HepG2 (cell line): ENCODE measurements around the gene PPP1R12B.

Experiments used
- NPAS2 ChIP-seq: sonication (generic); formaldehyde crosslinking; IDR thresholded peaks from 2 replicates; pipeline ENCODE4 v1.8.0; 2022; ENCODE audit warnings: mild to moderate bottlenecking, missing genetic modification reagents, borderline replicate concordance
- NR2F6 ChIP-seq, 2 experiments: IDR thresholded peaks; 2 replicates each; pipeline ENCODE4 v1.6.1; 2016; ENCODE audit warnings: antibody characterized with exemption in 1 of 2, mild to moderate bottlenecking in 1 of 2
- NR3C1 ChIP-seq: sonication (generic); formaldehyde crosslinking; IDR thresholded peaks from 2 replicates; pipeline ENCODE4 v1.4.0; 2020; ENCODE audit warnings: missing genetic modification reagents
- ZNF3 ChIP-seq: IDR thresholded peaks from 2 replicates; pipeline ENCODE4 v1.7.0; 2017; ENCODE audit warnings: inconsistent platforms
- TF ChIP-seq, protein P1 (sequence below): sonication (generic); formaldehyde crosslinking; IDR thresholded peaks from 2 replicates; pipeline ENCODE4 v1.5.0; 2020; ENCODE audit warnings: mild to moderate bottlenecking, missing genetic modification reagents
- TF ChIP-seq, protein P2 (sequence below): sonication (generic); formaldehyde crosslinking; IDR thresholded peaks from 2 replicates; pipeline ENCODE4 v1.4.0; 2020; ENCODE audit warnings: missing genetic modification reagents

GRCh38 chr1:202302166-202302565, 46.3 kb upstream of the PPP1R12B start:
- TF ChIP-seq NR3C1 (CRISPR knock-in tag) (no peak), NPAS2 (CRISPR knock-in tag) (no peak), ZNF3 (CRISPR knock-in tag) (no peak), NR2F6 (IDR thresholded peaks at IDR 0.05) (no peak), NR2F6 (CRISPR knock-in tag; IDR thresholded peaks at IDR 0.05) (no peak)
- TF ChIP-seq, protein P1, sequence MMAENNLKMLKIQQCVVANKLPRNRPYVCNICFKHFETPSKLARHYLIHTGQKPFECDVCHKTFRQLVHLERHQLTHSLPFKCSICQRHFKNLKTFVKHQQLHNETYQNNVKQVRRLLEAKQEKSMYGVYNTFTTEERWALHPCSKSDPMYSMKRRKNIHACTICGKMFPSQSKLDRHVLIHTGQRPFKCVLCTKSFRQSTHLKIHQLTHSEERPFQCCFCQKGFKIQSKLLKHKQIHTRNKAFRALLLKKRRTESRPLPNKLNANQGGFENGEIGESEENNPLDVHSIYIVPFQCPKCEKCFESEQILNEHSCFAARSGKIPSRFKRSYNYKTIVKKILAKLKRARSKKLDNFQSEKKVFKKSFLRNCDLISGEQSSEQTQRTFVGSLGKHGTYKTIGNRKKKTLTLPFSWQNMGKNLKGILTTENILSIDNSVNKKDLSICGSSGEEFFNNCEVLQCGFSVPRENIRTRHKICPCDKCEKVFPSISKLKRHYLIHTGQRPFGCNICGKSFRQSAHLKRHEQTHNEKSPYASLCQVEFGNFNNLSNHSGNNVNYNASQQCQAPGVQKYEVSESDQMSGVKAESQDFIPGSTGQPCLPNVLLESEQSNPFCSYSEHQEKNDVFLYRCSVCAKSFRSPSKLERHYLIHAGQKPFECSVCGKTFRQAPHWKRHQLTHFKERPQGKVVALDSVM (CRISPR knock-in tag) = no peak
- TF ChIP-seq, protein P2, sequence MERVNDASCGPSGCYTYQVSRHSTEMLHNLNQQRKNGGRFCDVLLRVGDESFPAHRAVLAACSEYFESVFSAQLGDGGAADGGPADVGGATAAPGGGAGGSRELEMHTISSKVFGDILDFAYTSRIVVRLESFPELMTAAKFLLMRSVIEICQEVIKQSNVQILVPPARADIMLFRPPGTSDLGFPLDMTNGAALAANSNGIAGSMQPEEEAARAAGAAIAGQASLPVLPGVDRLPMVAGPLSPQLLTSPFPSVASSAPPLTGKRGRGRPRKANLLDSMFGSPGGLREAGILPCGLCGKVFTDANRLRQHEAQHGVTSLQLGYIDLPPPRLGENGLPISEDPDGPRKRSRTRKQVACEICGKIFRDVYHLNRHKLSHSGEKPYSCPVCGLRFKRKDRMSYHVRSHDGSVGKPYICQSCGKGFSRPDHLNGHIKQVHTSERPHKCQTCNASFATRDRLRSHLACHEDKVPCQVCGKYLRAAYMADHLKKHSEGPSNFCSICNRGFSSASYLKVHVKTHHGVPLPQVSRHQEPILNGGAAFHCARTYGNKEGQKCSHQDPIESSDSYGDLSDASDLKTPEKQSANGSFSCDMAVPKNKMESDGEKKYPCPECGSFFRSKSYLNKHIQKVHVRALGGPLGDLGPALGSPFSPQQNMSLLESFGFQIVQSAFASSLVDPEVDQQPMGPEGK (CRISPR knock-in tag) = no peak
